ENCODE measurements around the gene PITRM1.

Gene PITRM1

GRCh38 chr10:3215153-3215775 lies 42.7 kb upstream of the PITRM1 start:
- H3K27ac ChIP-seq (ENCODE audit: low read length) = no peak overlapping the region
- no peaks in the 10 kb centered on the region for H3K79me2 ChIP-seq (ENCODE audit: insufficient read depth, low read length)
- TF ChIP-seq EZH2 (IDR thresholded peaks at IDR 0.05; ENCODE audit: borderline replicate concordance, low read depth, low read length, severe bottlenecking) = no peak
- H3K9me3 ChIP-seq (ENCODE audit: insufficient read depth, low read length, severe bottlenecking) = no peaks in the 10 kb centered on the region
- H3K9ac ChIP-seq (ENCODE audit: low read depth, low read length) = no peak overlapping the region
- no peak overlapping the region for H3K4me2 ChIP-seq (ENCODE audit: insufficient read depth, low read length)
- no peak overlapping the region for H3K4me3 ChIP-seq (ENCODE audit: low read depth in 1 of 2, low read length in 2 of 2)
- no peak overlapping the region for H2AFZ ChIP-seq (ENCODE audit: low read depth, low read length)
- H3K4me1 ChIP-seq (ENCODE audit: insufficient read depth, low read length) = no peaks in the 10 kb centered on the region
- ATAC-seq (ENCODE audit: insufficient read depth, low read depth) (no peak), DNase-seq (no peak)
- H3K27me3 ChIP-seq (ENCODE audit: insufficient read depth, low read length, poor library complexity) = peaks cover 3% of the 10 kb centered on the region
- no peaks in the 10 kb centered on the region for H4K20me1 ChIP-seq (ENCODE audit: insufficient read depth, low read length)
- H3K36me3 ChIP-seq (ENCODE audit: insufficient read depth, low read length) = no peaks in the 10 kb centered on the region

DNA sequence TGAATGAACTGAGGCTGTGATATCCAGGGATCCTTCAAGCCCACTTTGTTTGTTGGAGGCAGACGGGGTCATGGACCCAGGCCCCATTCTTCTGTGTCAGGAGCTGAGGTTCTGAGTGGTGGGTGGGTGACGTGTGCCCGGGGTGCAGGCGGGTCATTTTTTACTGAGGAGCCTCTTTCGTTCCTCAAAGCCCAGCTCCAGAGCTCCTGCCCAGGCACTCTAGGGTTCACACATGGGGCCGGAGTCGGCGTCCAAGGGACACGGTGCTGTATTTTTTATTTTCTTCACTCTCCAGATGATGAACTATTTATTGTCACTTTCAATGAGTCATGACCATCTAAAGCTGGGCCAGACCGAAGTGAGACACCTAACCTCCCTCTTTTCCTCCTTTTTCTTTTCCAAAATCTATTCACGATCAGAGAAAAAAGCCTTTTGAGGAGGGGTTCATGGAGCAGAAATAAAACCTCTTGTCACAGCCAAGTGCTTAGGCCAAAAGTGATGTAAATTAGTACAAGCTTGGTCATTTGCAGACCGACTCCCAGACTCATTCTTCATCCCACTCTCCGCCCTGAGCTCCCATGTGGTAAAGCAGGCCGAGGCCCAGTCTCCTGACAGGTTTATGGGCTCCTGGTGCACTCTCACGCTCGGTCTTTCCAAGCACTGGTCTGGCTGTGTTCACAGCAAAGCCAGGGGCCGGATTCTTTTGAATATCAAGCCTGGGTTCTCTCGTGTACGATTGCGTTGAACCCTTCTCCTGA lies 41.4 kb upstream of the PITRM1 start:
- Histone ChIP-seq H3K9me3 (ENCODE audit: insufficient read depth, low read length, severe bottlenecking) (no peaks in the 10 kb centered on the region), H2AFZ (ENCODE audit: low read depth, low read length) (no peak overlapping the region), H3K27me3 (ENCODE audit: insufficient read depth, low read length, poor library complexity) (peaks cover 3% of the 10 kb centered on the region), H3K79me2 (ENCODE audit: insufficient read depth, low read length) (no peaks in the 10 kb centered on the region), H3K9ac (ENCODE audit: low read depth, low read length) (no peak overlapping the region), H4K20me1 (ENCODE audit: insufficient read depth, low read length) (no peaks in the 10 kb centered on the region), H3K4me3 (ENCODE audit: low read depth in 1 of 2, low read length in 2 of 2) (no peak overlapping the region), H3K4me1 (ENCODE audit: insufficient read depth, low read length) (no peaks in the 10 kb centered on the region), H3K4me2 (ENCODE audit: insufficient read depth, low read length) (no peak overlapping the region), H3K36me3 (ENCODE audit: insufficient read depth, low read length) (no peaks in the 10 kb centered on the region), H3K27ac (ENCODE audit: low read length) (no peak overlapping the region)
- DNase-seq (no peak), ATAC-seq (ENCODE audit: insufficient read depth, low read depth) (no peak)
- no peak for TF ChIP-seq CTCF (IDR thresholded peaks at IDR 0.05; ENCODE audit: borderline replicate concordance, extremely low read depth, low read length, poor library complexity, severe bottlenecking)

DNA sequence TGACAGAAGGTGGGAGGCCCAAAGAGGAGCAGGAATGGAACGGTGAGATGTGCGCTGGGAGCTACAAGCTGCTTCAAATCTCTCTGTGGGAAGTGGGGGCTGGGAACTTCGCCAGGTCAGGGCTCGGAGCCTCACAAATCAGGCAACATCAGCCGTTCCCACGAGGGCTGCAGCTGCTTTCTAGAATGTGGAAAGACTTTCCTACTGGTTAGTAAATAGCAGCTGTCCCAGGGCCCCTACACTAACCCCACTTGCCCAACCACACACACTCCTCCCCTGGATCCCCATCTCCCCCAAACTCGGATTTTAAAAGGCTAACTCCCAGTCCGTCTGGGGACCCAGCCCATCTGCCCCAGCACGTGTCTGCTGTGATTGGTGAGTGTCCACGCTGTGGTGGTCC lies 40.6 kb upstream of the PITRM1 start:
- ATAC-seq (ENCODE audit: insufficient read depth, low read depth) (no peak), DNase-seq (no peak)
- Histone ChIP-seq H3K79me2 (ENCODE audit: insufficient read depth, low read length) (no peaks in the 10 kb centered on the region), H3K36me3 (ENCODE audit: insufficient read depth, low read length) (no peaks in the 10 kb centered on the region), H3K9ac (ENCODE audit: low read depth, low read length) (no peak overlapping the region), H3K4me1 (ENCODE audit: insufficient read depth, low read length) (no peaks in the 10 kb centered on the region), H3K4me3 (ENCODE audit: low read depth in 1 of 2, low read length in 2 of 2) (no peak overlapping the region), H3K27ac (ENCODE audit: low read length) (no peak overlapping the region), H2AFZ (ENCODE audit: low read depth, low read length) (no peak overlapping the region), H3K27me3 (ENCODE audit: insufficient read depth, low read length, poor library complexity) (peaks cover 3% of the 10 kb centered on the region), H3K9me3 (ENCODE audit: insufficient read depth, low read length, severe bottlenecking) (no peaks in the 10 kb centered on the region), H3K4me2 (ENCODE audit: insufficient read depth, low read length) (no peak overlapping the region), H4K20me1 (ENCODE audit: insufficient read depth, low read length) (no peaks in the 10 kb centered on the region)
- TF ChIP-seq EZH2 (IDR thresholded peaks at IDR 0.05; ENCODE audit: borderline replicate concordance, low read depth, low read length, severe bottlenecking) = no peak
- no peak for TF ChIP-seq CTCF (IDR thresholded peaks at IDR 0.05; ENCODE audit: borderline replicate concordance, extremely low read depth, low read length, poor library complexity, severe bottlenecking)

DNA sequence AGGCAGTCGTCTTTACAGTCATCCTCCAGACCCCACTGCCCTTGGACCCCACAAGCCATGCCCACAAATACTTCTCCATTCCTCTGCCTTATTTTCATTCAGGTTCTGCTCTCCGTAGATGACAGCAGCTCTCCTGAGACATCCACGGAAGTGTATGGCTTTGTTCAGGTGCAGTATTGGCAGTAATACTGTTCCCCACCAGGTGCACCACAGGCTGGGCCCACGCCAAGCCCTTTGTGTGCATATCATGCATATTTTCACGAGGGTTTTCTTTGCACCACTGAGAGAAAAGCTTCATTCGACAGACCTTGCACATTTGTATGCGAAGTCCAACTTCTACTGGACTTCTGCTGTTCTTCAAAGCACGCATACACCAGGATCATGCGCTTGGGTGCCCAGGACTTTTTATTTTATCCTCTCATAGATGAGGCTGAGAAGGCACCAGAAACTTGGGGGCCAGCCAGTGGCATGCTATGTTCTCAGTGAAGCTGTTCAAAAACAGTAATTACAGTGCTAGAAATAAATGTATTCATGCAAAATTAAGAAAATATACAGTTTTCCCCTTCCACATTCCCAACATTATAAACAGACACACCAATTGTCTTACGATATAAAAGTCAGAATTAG lies 37.8 kb upstream of the PITRM1 start:
- Histone ChIP-seq H3K27me3 (ENCODE audit: insufficient read depth, low read length, poor library complexity) (peaks cover 16% of the 10 kb centered on the region), H2AFZ (ENCODE audit: low read depth, low read length) (no peak overlapping the region), H3K4me1 (ENCODE audit: insufficient read depth, low read length) (no peaks in the 10 kb centered on the region), H3K27ac (ENCODE audit: low read length) (no peak overlapping the region), H3K9ac (ENCODE audit: low read depth, low read length) (no peak overlapping the region), H4K20me1 (ENCODE audit: insufficient read depth, low read length) (no peaks in the 10 kb centered on the region), H3K9me3 (ENCODE audit: insufficient read depth, low read length, severe bottlenecking) (no peaks in the 10 kb centered on the region), H3K79me2 (ENCODE audit: insufficient read depth, low read length) (no peaks in the 10 kb centered on the region), H3K36me3 (ENCODE audit: insufficient read depth, low read length) (no peaks in the 10 kb centered on the region), H3K4me3 (ENCODE audit: low read depth in 1 of 2, low read length in 2 of 2) (no peak overlapping the region), H3K4me2 (ENCODE audit: insufficient read depth, low read length) (no peak overlapping the region)
- ATAC-seq (ENCODE audit: insufficient read depth, low read depth) (no peak), DNase-seq (no peak)
- TF ChIP-seq CTCF (IDR thresholded peaks at IDR 0.05; ENCODE audit: borderline replicate concordance, extremely low read depth, low read length, poor library complexity, severe bottlenecking) (no peak), EZH2 (IDR thresholded peaks at IDR 0.05; ENCODE audit: borderline replicate concordance, low read depth, low read length, severe bottlenecking) (no peak)

Data from DND-41 (cell line).